Measurements from ENCODE around the gene UBE2G2.

UBE2G2 gene

DNA sequence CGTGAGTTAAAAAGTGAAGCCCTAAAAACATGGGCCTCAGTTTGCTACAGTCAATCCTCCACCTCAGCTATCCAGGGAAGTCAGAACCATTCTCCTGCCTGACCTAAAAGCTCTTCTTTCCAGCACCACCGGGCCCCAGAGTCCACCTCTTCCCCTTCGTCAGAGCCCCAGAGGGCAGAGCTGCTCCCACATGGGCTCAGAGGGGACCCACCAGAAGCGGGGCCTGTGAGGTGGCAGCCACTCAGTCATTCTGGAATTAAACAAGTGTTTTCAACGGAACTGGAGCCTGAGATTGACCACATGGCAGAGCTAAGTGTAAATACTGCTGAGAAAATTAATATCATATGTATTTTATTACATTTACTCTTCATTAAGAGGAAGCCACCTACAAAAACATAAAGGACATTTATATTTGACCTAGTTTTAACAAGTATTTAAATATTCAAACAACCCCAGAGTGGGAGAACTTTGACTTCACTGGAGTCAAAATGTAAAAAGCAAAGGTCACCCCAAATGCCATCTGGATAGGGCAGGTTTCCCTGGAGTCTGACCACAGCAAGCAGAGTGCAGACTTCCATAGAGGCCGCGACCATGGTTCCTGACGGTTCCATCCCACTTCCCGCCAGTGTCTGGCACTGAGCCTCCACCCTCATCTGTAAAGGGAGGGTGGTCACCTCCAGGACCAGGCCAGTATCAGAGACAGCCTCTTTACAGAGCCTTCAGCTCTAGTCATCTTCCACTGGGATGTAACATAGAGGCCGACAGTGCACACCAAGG lies 14.4 kb upstream of the UBE2G2 start:
- DNase-seq (ENCODE audit: low read depth in 3 of 3), result no peak

DNA sequence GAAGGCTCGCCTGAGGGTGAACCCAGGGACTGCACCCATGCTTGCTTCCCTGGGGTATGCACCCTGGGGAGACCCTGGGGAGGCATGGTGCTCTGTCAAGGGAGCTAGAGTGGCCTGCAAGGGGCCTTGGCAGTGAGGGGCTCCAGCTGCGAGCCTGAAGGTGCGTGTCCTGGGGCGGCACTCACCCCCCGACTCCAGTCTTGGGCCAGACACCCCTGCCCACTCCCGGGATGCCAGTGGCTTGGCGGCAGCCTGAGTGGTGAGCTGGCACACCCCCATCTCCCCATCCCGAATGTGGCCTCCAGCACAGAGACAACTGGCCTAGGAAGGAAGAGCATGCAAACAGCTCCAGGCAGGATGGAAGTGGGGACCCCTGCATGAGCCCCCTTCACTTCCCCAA lies 13.6 kb upstream of the UBE2G2 start:
- DNase-seq (ENCODE audit: low read depth in 3 of 3), result no peak

DNA sequence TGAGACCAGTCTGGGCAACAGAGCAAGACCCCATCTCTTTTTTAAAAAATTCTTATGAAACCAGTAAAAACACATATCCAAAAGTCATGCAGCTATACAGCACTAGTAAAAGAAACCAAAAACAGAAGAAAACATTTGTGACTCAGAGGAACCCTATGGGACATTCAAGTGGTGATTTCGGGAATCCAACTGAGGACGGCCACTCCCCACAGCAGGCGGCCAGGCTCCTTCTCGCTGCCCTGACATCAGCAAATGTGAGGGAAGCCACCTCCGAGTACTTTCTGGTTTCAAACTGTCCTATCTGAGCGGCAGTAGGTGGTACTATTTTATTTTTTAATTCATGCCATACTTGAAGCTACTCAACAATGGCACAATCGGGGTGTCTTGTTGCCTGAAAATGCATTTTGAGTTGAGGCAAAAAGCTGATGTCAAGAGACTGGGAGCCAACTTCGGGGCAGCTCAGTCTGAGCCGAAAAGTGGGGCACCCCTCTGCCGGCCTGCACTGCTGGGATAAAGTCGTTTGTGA lies 12.9 kb upstream of the UBE2G2 start:
- DNase-seq (ENCODE audit: low read depth in 3 of 3), result no peak

DNA sequence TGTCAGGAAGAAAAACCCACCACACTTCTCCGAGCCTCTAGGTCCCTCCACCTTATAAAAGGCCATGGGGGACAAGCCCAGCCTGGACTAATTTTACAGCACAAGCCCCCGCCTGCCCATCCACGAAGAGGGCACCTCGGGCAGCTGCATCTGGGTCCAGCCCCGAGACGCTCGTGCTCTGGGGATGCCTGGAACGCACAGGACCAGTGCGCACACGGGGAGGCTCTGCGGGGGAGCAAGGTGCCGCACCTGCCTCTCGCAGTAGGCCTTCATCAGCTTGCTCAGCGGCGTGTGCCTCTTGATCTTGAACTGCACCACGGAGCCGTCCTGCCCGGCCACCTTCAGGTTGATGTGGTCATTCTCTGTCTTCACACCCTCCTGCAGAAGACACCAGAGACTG lies 12.1 kb upstream of the UBE2G2 start:
- no peak for DNase-seq (ENCODE audit: low read depth in 3 of 3)

DNA sequence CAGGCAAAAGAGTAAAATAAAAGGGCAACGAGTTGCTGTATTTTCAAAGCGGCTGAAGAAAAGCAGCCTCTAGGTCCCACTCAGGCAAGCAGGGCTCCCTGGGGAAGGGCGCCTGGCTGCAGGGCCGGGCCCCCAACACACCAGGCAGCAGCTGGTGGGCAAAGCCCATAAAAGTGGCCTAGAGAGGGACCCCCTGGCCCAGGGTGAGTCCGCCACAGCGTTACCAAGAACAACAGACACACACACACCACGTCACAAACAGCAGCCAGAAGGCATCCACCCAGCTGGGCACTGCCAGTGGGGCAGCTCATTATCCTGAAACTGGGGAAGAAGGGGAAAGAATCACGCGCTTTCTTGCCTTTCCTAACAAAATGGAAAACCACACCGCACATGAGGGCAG lies 11.5 kb upstream of the UBE2G2 start:
- no peak for DNase-seq (ENCODE audit: low read depth in 3 of 3)

DNA sequence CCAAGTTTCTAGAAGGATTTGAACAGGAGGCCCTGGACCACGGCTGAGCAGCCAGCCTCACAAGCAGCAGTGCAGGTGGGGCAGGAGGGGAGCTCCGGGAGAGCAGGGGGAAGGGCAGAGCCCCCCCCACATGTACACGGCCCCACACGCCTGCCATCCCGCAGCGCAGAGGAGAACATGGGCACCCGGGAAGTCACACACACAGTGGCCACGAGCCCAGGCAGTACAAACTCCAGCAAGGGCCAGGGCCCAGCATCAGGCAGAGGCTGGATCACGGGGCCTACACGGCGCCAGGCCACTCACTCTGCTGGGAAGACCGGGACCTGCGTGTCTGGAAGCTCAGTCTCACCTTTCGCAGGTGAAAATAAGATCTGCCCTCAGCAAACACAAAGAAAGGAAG lies 11.0 kb upstream of the UBE2G2 start:
- DNase-seq (ENCODE audit: low read depth in 3 of 3), result no peak

DNA sequence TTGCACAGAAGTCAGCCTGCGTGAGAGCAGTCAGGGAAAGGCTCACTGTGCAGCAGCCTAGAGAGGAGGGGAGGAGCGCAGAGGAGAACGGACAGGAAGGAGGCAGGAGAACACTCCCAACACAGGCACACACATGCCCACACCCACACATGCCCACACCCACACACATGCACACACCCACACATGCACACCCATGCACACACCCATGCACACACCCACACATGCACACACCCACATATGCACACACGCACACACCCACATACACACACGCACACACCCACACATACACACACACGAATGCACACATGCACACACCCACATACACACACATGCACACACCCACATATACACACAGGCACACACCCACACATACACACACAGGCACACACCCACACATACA lies 9.2 kb upstream of the UBE2G2 start:
- no peak for DNase-seq (ENCODE audit: low read depth in 3 of 3)

DNA sequence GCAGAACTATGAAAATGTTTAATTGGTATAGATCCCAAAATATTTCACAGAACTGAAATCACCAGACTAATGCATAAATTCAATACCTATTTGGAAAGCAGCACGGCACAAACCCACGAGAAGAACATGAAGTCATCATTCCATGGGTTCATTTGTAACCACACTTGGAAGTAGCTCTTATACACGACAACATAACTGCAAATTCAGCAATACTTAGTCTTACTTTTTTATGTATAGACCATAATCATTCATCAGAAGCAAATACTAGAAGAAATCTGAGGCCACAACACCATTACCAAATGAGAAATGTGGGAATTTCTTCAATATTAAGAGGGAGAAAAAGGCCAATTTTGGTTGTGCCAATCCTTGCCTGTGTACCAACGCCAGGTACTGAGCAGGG lies 4.2 kb upstream of the UBE2G2 start:
- no peak for DNase-seq (ENCODE audit: low read depth in 3 of 3)

DNA sequence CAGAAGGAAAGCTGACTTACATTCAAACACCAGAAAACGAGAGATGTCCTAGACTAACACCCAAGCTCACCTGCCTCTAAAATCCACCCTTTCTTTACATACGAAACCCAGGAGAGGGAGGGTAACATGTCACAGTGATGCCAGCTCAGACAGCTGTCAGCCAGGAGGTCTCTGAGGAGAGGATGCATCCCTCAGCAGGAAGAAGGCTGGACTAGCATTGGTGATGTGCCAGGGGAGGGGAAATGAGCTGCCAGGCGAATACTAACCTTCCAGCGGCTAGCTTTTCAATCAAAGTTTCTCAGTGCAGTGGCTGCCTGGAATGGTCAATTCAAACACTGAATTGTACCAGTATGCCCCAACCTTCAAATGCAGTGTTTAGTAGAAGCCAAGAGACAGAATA lies 3.6 kb upstream of the UBE2G2 start:
- DNase-seq (ENCODE audit: low read depth in 3 of 3), result no peak

DNA sequence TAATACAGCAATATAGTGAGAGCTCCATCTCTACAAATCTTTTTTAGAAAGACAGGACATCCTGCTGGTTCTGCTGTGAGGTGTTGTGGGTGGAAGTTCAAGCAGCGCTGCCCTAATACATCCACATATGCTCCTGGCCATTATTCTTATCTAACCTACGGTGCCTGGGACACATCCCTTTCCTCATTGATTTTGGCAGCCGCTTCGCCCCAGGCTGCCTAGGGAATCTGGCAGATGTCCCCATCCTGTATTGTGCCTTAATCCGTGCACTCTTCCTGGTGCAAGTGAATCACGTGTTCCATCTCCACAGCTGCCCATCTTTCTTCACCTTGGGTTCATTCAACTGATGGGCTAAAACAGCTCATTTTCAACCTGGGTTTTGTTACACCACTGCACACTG lies 3.1 kb upstream of the UBE2G2 start:
- no peak for DNase-seq (ENCODE audit: low read depth in 3 of 3)

DNA sequence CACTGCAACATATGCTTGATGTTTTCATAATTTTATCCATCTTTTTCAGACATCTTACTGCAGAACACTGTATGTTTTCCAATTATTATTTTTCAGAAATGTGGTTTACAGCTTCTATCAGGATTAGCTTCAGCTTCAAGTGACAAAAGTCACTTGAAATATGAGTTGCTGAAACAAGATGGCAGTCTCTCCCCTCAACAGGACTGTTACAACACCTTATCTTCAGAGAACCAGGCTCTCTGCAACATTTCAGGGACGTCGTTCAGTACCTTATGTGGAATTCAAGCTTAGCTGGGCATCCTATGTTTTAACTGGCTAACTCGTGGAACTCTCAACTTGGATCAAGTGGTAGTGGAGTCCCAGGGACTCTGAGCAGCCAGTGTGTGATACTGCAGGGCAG lies 2.0 kb upstream of the UBE2G2 start:
- DNase-seq (ENCODE audit: low read depth in 3 of 3), result no peak

DNA sequence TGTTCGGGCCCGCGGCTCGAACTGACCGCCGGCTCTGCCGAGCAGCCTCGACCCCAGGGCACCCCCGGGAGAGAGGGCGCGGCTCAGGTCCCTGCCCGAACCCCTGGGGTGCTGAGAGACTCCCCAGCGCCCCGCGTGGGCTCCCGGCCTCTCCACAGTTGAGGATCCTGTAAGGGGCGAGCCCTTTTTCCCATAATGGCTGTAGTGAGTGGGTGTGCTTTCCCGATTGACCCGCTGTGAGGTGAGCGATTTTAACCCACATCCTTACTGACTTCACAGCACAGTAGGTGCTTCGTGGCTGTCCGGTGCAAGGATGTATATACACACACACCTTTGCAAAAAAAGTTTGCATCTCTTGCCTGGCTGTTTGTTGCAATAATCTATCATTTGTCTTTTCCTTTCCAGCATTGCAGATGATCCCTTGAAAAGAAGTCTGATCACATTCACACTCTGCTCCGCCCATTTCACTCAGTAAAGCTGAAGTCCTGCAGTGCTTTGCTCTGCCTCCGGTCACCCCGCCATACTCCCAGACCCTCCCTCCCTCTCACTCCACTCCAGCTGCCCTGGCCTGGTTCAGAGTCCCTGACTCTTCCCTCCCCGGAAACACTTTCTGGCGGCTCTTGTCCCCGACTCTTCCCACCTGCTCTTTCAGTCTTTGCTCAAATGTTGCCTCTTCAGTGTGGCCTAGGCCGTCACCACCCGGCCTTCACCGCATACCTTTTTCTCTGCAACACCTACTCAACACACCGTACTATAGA lies 955 bp upstream of the UBE2G2 start:
- no peak for DNase-seq (ENCODE audit: low read depth in 3 of 3)

DNA sequence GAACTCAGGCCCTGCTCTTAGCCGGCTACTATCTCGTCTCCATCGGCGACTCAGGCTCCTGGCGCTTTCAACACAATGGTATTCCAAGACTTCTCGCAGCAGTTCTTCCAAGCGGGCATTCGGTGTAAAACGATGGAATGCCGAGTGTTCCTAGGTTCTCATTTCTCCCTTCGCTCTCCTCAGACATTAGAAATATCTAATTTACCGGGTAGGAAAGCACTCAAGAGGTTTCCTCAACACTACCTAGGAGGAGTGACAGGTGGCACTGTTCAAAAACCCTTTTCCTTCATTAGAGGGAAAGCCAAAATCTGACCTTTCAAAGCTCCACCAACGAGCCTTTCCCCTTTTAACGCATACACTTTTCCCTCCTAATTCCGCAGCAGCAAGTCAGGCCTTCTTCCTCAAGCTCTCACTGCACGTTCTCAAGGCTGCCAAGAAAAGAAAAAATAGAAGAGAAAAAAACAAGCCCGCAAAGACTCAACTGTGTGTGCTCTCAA lies 601 bp downstream of the UBE2G2 start:
- no peak for DNase-seq (ENCODE audit: low read depth in 3 of 3)

DNA sequence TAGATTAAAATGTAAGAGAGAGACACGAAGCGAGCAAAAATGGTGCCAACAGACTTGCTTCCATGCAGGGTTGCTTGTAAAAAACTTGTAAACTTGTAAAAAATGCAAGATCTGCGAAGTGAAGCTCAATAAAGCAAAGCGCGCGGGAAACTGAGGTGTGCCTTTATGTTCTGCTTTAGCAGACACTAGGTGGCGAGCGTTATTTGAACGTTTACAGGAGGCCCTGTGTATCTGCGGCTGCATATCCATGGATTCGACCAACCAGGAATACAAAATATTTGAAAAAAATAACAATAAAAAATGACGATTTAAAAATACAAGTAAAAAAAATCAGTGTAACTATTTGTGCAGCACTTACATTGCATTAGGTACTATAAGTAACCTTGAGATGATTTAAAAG lies 1.5 kb downstream of the UBE2G2 start:
- DNase-seq (ENCODE audit: low read depth in 3 of 3), result no peak

DNA sequence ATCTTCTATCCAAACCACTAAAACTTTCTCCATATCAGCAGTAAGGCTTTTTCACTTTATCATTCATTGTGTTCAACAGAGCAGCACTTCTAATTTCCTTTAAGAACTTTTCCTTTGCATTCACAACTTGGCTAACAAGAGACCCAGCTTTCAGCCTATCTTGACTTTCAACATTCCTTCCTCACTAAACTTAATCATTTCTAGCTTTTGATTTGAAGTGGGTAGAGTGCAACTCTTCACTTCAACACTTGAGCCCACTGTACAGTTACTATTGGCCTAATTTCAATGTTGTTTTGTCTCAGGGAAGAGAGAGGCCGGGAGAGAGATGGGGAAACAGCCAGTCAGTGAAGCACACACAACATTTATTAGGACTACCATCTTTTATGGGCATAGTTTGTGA lies 2.0 kb downstream of the UBE2G2 start:
- DNase-seq (ENCODE audit: low read depth in 3 of 3), result no peak

DNA sequence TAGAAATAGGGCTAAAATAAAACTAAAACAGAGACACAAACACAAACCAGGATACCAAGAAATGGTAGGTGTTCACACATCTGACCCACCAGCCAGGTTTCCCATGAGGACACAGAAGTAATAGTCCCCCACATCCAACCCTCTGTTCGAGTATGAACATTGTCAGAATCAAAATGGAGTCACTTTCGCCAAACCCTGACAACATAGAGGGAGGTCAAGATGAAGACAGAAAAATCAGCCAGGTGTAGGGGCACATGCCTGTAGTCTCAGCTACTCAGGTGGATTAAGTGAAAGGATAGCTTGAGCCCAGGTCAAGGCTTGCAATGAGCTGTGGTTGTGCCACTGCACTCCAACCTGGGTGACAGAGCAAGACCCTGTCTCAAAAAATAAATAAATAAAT lies 3.8 kb downstream of the UBE2G2 start:
- DNase-seq (ENCODE audit: low read depth in 3 of 3), result no peak

DNA sequence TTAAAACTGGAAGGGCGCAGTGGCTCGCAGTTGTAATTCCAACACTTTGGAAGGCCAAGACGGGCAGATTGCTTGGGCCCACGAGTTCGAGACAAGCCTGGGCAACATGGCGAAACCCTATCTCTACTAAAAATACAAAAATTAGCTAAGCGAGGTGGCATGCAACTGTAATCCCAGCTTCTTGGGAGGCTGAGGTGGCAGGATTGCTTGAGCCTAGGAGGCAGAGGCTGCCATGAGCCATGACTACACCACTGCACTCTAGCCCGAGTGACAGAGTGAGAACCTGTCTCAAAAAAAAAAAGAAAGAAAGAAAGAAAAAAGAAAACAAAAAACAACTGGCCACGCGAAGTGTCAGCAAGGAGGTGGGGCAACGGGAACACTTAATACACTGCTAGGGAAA lies 6.3 kb downstream of the UBE2G2 start:
- DNase-seq (ENCODE audit: low read depth in 3 of 3), result no peak

DNA sequence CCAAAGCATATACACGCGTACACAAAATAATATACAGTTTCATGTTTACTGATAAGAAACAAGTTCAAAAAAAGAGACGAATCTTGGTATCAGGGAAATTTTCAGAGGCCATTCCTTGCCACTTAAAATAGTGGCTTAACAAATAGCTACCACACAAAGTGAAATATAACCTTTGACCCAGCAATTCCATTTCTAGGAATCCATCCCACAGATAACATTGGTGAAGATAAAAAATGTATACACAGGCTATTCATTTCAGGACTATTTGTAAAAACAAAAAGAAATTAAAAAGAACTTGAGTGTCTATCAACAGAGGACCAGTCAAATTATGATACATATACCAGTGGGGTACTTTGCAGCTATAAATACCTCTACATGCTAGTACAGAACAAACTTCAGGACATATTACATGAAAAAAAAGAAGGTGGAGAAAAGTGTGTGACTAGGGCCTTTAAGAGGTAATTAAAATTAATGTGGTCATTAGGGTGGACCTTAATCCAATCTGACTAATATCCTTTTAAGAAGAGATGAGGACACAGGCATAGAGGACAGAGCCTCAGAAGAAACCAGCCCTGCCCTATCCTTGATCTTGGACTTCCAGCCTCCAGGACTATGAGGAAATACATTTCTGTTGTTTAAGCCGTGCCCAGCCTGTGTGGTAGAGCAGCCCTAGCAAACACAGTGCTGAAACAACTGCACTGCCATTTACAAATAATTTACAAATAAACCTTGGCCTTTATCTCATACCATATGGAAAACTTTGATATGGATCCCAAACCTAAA lies 7.8 kb downstream of the UBE2G2 start:
- no peak for DNase-seq (ENCODE audit: low read depth in 3 of 3)

DNA sequence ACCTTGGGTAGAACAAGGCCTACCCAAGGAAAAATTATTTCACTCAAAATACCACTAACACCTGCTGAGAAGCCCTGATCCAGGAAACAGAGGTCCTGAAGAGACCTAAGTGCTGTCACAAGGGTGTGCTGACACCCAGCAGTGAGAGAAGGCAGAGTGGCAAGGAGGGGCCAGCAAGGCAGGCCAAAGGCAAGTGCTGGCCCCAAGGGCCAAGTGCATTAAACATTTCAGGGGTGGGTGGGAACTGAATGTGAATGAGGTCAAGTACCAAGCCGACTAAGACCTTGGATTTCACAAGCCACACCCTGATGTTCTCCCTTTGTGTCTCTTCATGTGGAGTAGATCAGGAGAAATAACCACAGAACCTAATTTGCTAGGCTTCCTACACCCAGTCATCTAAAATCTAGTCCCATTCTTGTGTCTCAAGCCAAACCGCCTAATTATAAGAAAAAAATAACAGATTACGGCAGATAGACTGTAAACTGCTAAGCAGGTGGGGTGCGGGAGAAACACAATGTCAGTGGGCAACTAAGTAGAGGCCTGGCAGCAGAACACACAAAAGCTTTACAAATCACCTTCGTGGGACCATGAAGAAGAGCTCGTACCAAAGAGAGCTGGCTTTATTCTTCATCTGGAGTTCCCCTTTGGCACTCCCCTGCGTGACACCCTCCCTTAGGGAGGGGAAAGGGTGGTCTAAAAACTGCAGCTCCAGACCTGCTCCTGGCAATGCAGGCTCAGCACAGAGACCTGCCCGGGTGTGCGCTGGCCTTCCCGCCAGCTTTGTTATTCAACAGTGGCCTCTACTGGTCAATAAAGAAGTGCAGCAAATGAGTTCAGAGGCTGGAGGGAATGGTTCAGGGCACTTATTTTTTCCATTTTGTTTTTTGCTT lies 8.7 kb downstream of the UBE2G2 start:
- DNase-seq (ENCODE audit: low read depth in 3 of 3), result no peak

DNA sequence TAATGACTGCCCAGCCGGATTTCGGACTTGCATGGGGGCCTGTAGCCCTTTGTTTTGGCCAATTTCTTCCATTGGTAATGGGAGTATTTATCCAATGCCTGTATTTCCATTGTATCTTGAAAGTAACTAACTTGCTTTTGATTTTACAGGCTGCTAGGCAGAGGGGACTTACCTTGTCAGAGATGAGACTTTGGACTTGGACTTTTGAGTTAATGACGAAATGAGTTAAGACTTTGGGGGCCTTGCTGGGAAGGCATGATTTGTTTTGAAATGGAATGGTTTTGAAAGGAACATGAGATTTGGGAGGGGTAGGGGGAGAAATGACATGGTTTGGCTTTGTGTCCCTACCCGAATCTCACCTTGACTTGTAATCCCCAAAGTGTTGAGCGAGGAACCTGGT lies 9.6 kb downstream of the UBE2G2 start:
- no peak for DNase-seq (ENCODE audit: low read depth in 3 of 3)

DNA sequence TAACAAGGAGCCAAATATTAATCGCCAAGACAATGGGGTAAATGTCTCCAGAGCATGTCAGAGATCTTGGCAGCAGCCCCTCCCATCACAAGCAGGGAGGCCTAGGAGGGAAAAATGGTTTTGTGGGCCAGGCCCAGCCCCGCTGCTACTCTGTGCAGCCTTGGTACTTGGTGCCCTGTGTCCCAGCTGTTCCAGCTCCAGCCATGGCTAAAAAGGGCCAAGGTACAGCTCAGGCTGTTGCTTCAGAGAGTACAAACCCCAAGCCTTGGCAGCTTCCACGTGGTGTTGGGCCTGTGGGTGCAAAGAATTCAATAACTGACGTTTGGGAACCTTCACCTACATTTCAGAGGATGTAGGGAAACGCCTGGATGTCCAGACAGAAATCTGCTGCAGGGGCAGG lies 10.4 kb downstream of the UBE2G2 start:
- no peak for DNase-seq (ENCODE audit: low read depth in 3 of 3)
